Activated CD8-positive, alpha-beta memory T cell treated with anti-CD3 and anti-CD28 coated beads, Interleukin-2, amount 10 ng/mL, durations not matched to agents 7 days and 5 days (primary cell): ENCODE data around the gene HERPUD1. TPM values are rescaled to one million over a fixed set of nuclear protein-coding genes. Genes with fewer than 3 reads are reported as not detected.

ENCODE experiments used
- ATAC-seq: fragments of 150-1000 bp; cut with Tn5 transposase; one replicate; pipeline ENCODE4 v1.10.0; 2021; ENCODE audit warnings: moderate library complexity
- CTCF ChIA-PET: fragments of 350-600 bp; sonication (Branson Sonifier 250); formaldehyde crosslinking; loops from one replicate; lab custom pipeline; 2021; ENCODE audit warnings: antibody characterized with exemption; lab: Charles Lee
- DNase-seq: peaks from one replicate; pipeline ENCODE4 v3.0.0-alpha.2; 2020
- H3K27ac Mint-ChIP-seq: one replicate; pipeline ENCODE4 v1.8.0; 2021; ENCODE audit warnings: mild to moderate bottlenecking, mixed read lengths
- H3K27me3 Mint-ChIP-seq: one replicate; pipeline ENCODE4 v1.8.0; 2021; ENCODE audit warnings: mixed read lengths
- H3K36me3 Mint-ChIP-seq: one replicate; pipeline ENCODE4 v1.8.0; 2021; ENCODE audit warnings: mild to moderate bottlenecking, mixed read lengths
- H3K4me1 Mint-ChIP-seq: one replicate; pipeline ENCODE4 v1.8.0; 2021; ENCODE audit warnings: mixed read lengths
- H3K4me3 Mint-ChIP-seq: one replicate; pipeline ENCODE4 v1.8.0; 2021; ENCODE audit warnings: mild to moderate bottlenecking, moderate library complexity, mixed read lengths
- H3K9me3 Mint-ChIP-seq: one replicate; pipeline ENCODE4 v1.8.0; 2022; ENCODE audit warnings: low read depth, mixed read lengths
- total RNA-seq, 2 experiments: library from RNA; stranded (reverse); gene quantifications; one replicate each; pipeline ENCODE4 v1.2.3, GENCODE V29; 2021

HERPUD1 gene
- total RNA-seq, 2 experiments from 2014 or later: 127 to 149 TPM

DNA sequence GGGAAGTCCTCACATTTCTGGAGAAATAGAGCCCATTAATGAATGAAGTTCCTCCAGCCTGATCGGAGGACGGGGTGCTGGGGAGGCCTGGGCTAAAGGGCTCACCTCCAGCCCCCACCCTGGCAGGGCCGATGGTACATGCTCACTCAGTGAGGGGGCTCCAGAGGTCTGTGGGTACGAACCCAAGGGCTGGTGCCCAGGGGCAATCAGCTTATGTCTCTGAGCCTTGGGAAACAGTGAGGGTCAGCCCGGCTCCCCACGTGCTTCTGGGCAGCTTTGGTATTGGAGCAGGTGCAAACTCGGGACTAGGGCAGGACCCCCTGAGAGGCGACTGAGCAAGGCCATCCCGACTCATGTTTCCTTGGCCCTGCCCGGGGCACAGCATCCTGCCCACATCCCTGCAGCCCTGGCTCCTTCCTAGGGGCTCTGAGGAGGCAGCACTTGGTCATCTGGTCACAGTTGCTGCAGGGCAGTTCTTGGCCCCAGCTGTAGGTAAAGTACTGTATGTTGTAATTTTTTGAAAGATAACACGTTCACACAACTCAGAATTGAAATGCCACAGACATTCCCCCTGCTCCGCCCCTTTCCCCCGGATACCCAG is 28.8 kb downstream of the HERPUD1 start:
- Mint-ChIP-seq H3K27me3 (peaks cover 3% of the 10 kb centered on the region), H3K9me3 (no peaks in the 10 kb centered on the region), H3K27ac (no peak overlapping the region), H3K4me3 (no peak overlapping the region), H3K36me3 (no peaks in the 10 kb centered on the region), H3K4me1 (peaks cover 16% of the 10 kb centered on the region)
- ATAC-seq: no peak
- no peak for DNase-seq
- CTCF ChIA-PET: interaction anchor here (1.2 to 1.3 kb wide), 2 partner anchors 9 to 40 kb away, joined by 3 to 6 read pairs; no protein-coding TSS in a partner anchor

DNA sequence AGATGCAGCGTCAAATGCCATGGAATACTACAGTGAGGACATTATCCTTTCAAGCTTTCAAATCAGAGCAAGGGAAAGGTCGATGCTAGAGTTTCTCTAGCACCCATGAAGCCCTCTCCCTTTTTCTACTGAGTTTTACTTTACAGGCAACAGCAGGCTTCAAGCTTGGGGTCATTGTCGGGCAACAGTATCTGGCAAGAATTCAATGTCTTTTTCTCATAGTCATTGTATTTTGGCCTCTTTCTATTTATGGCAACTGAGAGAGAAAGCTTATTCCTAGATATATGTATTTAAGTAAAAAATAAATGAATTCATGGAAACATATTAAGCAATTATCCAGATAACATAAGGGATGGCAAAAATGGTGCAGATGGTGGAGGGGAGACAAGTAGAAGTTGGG is 29.4 kb downstream of the HERPUD1 start:
- DNase-seq (no peak), ATAC-seq (no peak)
- H3K27me3 Mint-ChIP-seq: peaks cover 3% of the 10 kb centered on the region
- H3K27ac Mint-ChIP-seq: no peak overlapping the region
- H3K36me3 Mint-ChIP-seq: no peaks in the 10 kb centered on the region
- H3K4me3 Mint-ChIP-seq: no peak overlapping the region
- CTCF ChIA-PET: interaction anchor here (1.3 to 1.4 kb wide), 2 partner anchors 9 to 10 kb away, joined by 4 to 6 read pairs; no protein-coding TSS in a partner anchor
- H3K9me3 Mint-ChIP-seq: no peaks in the 10 kb centered on the region
- peaks cover 21% of the 10 kb centered on the region for H3K4me1 Mint-ChIP-seq

DNA sequence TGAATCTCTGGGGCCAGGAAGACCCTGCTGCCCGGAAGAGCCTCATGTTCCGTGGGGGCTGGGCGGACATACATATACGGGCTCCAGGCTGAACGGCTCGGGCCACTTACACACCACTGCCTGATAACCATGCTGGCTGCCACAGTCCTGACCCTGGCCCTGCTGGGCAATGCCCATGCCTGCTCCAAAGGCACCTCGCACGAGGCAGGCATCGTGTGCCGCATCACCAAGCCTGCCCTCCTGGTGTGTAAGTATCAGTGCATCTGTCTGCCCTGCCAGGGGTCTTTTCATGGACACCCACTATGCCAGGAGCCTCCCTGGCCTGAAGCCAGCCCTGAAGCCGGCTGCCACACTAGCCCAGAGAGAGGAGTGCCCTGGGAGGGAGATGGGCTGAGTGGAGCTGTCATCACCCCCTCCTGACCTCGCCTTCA is 29.9 kb downstream of the HERPUD1 start, which contains the start of gene CETP:
CETP (plus strand) TSS at position 100 of the 431 bp plus-strand sequence; CDS start at position 130, 30 bp downstream.
- no peak within 1 kb of the TSS for H3K27ac Mint-ChIP-seq
- H3K27me3 Mint-ChIP-seq: peaks cover 3% of the 10 kb centered on the region
- ATAC-seq (no peak), DNase-seq (no peak)
- H3K4me3 Mint-ChIP-seq: no peak within 1 kb of the TSS
- H3K36me3 Mint-ChIP-seq: no peaks in the 10 kb centered on the region
- CTCF ChIA-PET: interaction anchor here (1.3 to 1.4 kb wide), 2 partner anchors 9 to 10 kb away, joined by 4 to 6 read pairs; no protein-coding TSS in a partner anchor
- H3K9me3 Mint-ChIP-seq: no peaks in the 10 kb centered on the region
- H3K4me1 Mint-ChIP-seq: peaks cover 21% of the 10 kb centered on the region

- Mint-ChIP-seq H3K27ac (peak overlapping the region; percentile 52), H3K36me3 (no peaks in the 10 kb centered on the region), H3K4me3 (no peak overlapping the region), H3K9me3 (no peaks in the 10 kb centered on the region), H3K27me3 (no peaks in the 10 kb centered on the region), H3K4me1 (peaks cover 21% of the 10 kb centered on the region)
- CTCF ChIA-PET: interaction anchor here (0.6 to 5.7 kb wide), 64 partner anchors 8 to 475 kb away, joined by 3 to 75 read pairs (median 4); partner anchors contain the start of gene NLRC5
- DNase-seq (peak; percentile 96), ATAC-seq (peak; percentile 94)
These were observed 32.6 kb downstream of the HERPUD1 start for GRCh38 chr16:56964243-56965148.

DNA sequence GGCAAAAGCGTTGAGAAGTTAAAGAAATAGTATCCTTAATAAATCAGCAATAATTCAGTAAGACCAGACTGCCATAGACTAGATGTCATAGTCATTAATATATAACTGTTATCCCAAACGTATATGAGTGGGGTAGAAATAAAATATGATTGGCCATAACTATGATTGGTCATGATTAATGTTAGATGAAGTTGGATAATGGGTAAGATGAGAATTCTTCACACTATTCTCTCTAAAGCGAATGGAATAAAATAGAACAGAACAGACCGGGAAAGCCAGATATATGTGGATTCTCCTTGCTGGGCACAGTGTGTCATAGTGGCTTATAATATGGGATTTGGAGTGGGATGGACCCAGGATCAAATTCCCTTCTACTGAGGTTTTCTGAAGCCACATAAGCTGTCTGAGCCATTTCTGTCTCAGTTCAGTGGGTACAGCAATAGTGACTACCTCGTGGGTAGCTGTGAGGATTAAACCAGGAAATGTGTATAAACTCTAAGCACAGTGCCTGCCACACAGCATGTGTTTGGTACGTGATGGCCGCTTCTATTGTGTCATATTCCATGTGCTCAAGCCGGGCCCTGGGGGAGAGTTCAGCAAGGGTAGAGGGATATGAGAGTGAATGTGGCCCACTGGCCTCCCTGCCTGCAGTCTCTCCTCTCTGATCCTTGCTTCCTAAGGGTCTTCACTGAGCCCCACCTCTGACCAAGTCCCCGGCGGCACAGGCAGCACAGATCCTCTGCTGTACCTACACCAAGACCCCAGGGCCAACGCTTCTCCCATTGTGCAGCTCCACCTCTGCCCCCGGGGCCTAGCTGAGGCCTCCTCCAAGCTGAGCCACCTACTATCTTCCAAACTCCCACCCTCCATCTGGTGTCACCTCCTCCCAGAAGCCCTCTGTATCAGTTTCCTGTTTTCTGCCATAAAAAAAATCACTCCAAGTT is 33.5 kb downstream of the HERPUD1 start:
- Mint-ChIP-seq H3K36me3 (no peaks in the 10 kb centered on the region), H3K27me3 (no peaks in the 10 kb centered on the region), H3K27ac (peak overlapping the region; percentile 63), H3K4me3 (no peak overlapping the region), H3K9me3 (no peaks in the 10 kb centered on the region), H3K4me1 (peaks cover 21% of the 10 kb centered on the region)
- ATAC-seq: no peak
- CTCF ChIA-PET: interaction anchor here (0.6 to 5.7 kb wide), 37 partner anchors 7 to 474 kb away, joined by 3 to 75 read pairs (median 5); partner anchors contain the start of genes CPNE2 and NLRC5
- no peak for DNase-seq

GRCh38 chr16:56966093-56966475 is 34.1 kb downstream of the HERPUD1 start:
- DNase-seq (no peak), ATAC-seq (no peak)
- CTCF ChIA-PET: interaction anchor here (0.7 to 5.7 kb wide), 18 partner anchors 10 to 473 kb away, joined by 3 to 75 read pairs (median 9); partner anchors contain the start of genes CPNE2 and NLRC5
- H3K36me3 Mint-ChIP-seq: no peaks in the 10 kb centered on the region
- peak overlapping the region; percentile 63 for H3K27ac Mint-ChIP-seq
- peaks cover 21% of the 10 kb centered on the region for H3K4me1 Mint-ChIP-seq
- no peak overlapping the region for H3K4me3 Mint-ChIP-seq
- H3K9me3 Mint-ChIP-seq: no peaks in the 10 kb centered on the region
- H3K27me3 Mint-ChIP-seq: no peaks in the 10 kb centered on the region

- Mint-ChIP-seq H3K36me3 (no peaks in the 10 kb centered on the region), H3K4me1 (peaks cover 21% of the 10 kb centered on the region), H3K4me3 (no peak overlapping the region), H3K9me3 (no peaks in the 10 kb centered on the region), H3K27ac (no peak overlapping the region), H3K27me3 (no peaks in the 10 kb centered on the region)
- DNase-seq (no peak), ATAC-seq (no peak)
- CTCF ChIA-PET: interaction anchor here (3.1 to 5.7 kb wide), 5 partner anchors 9 to 82 kb away, joined by 13 to 75 read pairs (median 59); partner anchors contain the start of gene NLRC5
These were observed 35.8 kb downstream of the HERPUD1 start for GRCh38 chr16:56967733-56968132.

DNA sequence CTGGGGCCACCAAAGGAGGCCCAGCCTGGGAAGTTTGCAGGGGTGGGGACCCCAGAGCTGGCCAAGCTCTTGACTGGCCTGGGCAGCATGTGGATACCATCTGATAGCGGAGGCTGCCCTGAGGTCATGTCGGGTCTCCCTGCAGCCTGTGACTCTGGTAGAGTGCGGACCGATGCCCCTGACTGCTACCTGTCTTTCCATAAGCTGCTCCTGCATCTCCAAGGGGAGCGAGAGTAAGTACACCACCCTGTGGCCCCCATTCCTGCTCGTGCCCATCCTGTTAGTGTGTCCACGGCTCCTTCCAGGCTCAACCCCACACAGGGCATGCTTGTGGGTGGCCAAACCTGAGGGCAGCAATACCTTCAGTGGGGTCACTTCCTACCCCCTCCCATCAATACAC is 37.8 kb downstream of the HERPUD1 start:
- H3K27ac Mint-ChIP-seq: no peak overlapping the region
- ATAC-seq: no peak

DNA sequence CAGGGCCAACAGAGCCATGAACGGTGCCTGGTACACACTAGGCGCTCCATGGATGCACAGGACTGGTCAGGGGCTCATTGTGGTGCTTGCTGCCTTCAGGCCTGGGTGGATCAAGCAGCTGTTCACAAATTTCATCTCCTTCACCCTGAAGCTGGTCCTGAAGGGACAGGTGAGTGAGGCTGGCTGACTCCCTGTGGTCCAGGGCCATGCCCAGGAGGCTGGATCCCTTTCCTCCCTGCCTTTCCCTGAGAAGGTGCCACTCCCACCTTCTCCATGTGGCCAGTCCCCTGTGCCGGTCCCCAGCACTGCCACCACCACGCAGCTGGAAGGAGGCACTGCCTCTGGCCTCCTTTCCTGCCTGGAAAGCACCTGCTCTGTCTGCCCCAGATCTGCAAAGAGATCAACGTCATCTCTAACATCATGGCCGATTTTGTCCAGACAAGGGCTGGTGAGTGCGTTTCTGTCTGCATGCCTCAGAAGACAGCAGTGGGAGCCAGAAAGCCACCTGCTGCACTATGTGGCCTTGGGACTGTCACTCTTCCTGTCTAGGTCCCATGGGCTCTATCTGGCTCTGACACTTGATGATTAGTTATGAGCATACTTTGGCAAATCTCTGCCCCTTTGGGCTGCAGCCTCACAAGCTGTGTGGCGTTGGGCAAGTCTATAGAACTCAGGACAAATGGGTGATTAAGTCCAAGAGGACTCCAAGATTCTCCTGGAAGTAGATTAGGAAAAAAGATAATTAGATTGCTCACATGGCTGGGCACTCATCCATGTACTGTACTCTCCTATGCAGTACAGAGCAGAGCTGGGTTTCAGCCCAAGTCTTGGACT is 39.2 kb downstream of the HERPUD1 start:
- Mint-ChIP-seq H3K27me3 (no peaks in the 10 kb centered on the region), H3K36me3 (no peaks in the 10 kb centered on the region), H3K4me1 (peaks cover 10% of the 10 kb centered on the region), H3K27ac (no peak overlapping the region), H3K9me3 (no peaks in the 10 kb centered on the region), H3K4me3 (no peak overlapping the region)
- ATAC-seq (no peak), DNase-seq (no peak)
- CTCF ChIA-PET: interaction anchor here (1.3 to 2.1 kb wide), 5 partner anchors 9 to 122 kb away, joined by 3 to 7 read pairs (median 4); partner anchors contain the start of genes CETP and CPNE2

More for the DNA sequence above, 37.8 kb downstream of the HERPUD1 start:
- Mint-ChIP-seq H3K4me3 (no peak overlapping the region), H3K4me1 (peaks cover 18% of the 10 kb centered on the region), H3K27me3 (no peaks in the 10 kb centered on the region), H3K9me3 (no peaks in the 10 kb centered on the region), H3K36me3 (no peaks in the 10 kb centered on the region)
- CTCF ChIA-PET: interaction anchor here (1.0 to 2.1 kb wide), 5 partner anchors 11 to 119 kb away, joined by 3 to 7 read pairs (median 5); no protein-coding TSS in a partner anchor
- no peak for DNase-seq

- DNase-seq (no peak), ATAC-seq (no peak)
- H3K9me3 Mint-ChIP-seq: no peaks in the 10 kb centered on the region
- no peaks in the 10 kb centered on the region for H3K36me3 Mint-ChIP-seq
- H3K27me3 Mint-ChIP-seq: no peaks in the 10 kb centered on the region
- peaks cover 11% of the 10 kb centered on the region for H3K4me1 Mint-ChIP-seq
- no peak overlapping the region for H3K27ac Mint-ChIP-seq
- H3K4me3 Mint-ChIP-seq: no peak overlapping the region
- CTCF ChIA-PET: interaction anchor here (1.4 to 2.1 kb wide), 3 partner anchors 10 to 121 kb away, joined by 4 to 7 read pairs (median 4); partner anchors contain the start of genes CETP and CPNE2
These were observed 39.8 kb downstream of the HERPUD1 start for GRCh38 chr16:56971768-56972043.

- no peak for DNase-seq
These were observed 40.7 kb downstream of the HERPUD1 start for GRCh38 chr16:56972403-56973293.

More at GRCh38 chr16:56972403-56973293, 40.7 kb downstream of the HERPUD1 start:
- no peaks in the 10 kb centered on the region for H3K9me3 Mint-ChIP-seq
- no peaks in the 10 kb centered on the region for H3K27me3 Mint-ChIP-seq
- H3K4me1 Mint-ChIP-seq: peaks cover 11% of the 10 kb centered on the region
- no peaks in the 10 kb centered on the region for H3K36me3 Mint-ChIP-seq
- CTCF ChIA-PET: interaction anchor here (0.9 to 1.4 kb wide), 4 partner anchors 8 to 120 kb away, joined by 3 to 5 read pairs (median 4); partner anchors contain the start of gene CPNE2
- ATAC-seq: no peak
- no peak overlapping the region for H3K27ac Mint-ChIP-seq
- no peak overlapping the region for H3K4me3 Mint-ChIP-seq
